Sigmoid colon (tissue), 7 donors: ENCODE data around the gene NHSL2. TPM values are rescaled to one million over a fixed set of nuclear protein-coding genes. Genes with fewer than 3 reads are reported as not detected.

Experiments
- DNase-seq: peaks from one replicate; pipeline ENCODE4 v3.0.0-alpha.2; 2019
- H3K27ac ChIP-seq, 4 donors: fragments of 200-600 bp; sonication (generic); one replicate each; pipeline ENCODE4 v1.5.1; 2016 to 2019; ENCODE audit warnings: mild to moderate bottlenecking in 1 of 4
- H3K27me3 ChIP-seq, 3 donors: fragments of 200-600 bp; sonication (generic); one replicate each; pipeline ENCODE4 v1.5.1; 2019; ENCODE audit warnings: mild to moderate bottlenecking in 1 of 3
- H3K36me3 ChIP-seq, 4 donors: fragments of 200-600 bp; sonication (generic); one replicate each; pipeline ENCODE4 v1.5.1; 2016 to 2019
- H3K4me1 ChIP-seq, 4 donors: fragments of 200-600 bp; sonication (generic); one replicate each; pipeline ENCODE4 v1.5.1; 2017 to 2019
- H3K4me3 ChIP-seq, 4 donors: fragments of 200-600 bp; sonication (generic); one replicate each; pipeline ENCODE4 v1.5.1; 2017 to 2019; ENCODE audit warnings: mild to moderate bottlenecking in 2 of 4, moderate library complexity in 1 of 4
- H3K9me3 ChIP-seq, 4 donors: fragments of 200-600 bp in 3 of 4; sonication (generic) in 3 of 4; one replicate each; pipeline versions ENCODE4 v1.5.1 to v1.6.1; 2013 to 2019
- CTCF ChIP-seq, 4 experiments: fragments of 450-650 bp in 3 of 4; fragments of 200-600 bp in 1 of 4; IDR thresholded peaks; one replicate each; pipeline ENCODE4 v1.5.1; 2016 to 2019; ENCODE audit warnings: antibody characterized with exemption in 4 of 4, mild to moderate bottlenecking in 3 of 4, moderate library complexity in 2 of 4
- EP300 ChIP-seq, 4 donors: sonication (generic); formaldehyde crosslinking; IDR thresholded peaks; one replicate each; pipeline ENCODE4 v1.6.1; 2017; ENCODE audit warnings: antibody characterized with exemption in 4 of 4
- POLR2A ChIP-seq, 2 donors: fragments of 450-650 bp; IDR thresholded peaks; one replicate each; pipeline ENCODE4 v1.6.1; 2016; ENCODE audit warnings: antibody characterized with exemption in 2 of 2, mild to moderate bottlenecking in 2 of 2, moderate library complexity in 2 of 2
- POLR2AphosphoS5 ChIP-seq, 4 donors: sonication (generic); formaldehyde crosslinking; IDR thresholded peaks; one replicate each; pipeline ENCODE4 v1.6.1; 2017; ENCODE audit warnings: antibody characterized with exemption in 4 of 4
- WGBS, 2 donors: extraction: QIAGEN DNeasy Blood & Tissue Kit; methylation state at CpG; one replicate each; pipeline ENCODE4 v1.1.7; 2013; 5-methylcytosine and 5-hydroxymethylcytosine counted together
- intact Hi-C: fragments of 100-400 bp; cut with DNase I; formaldehyde crosslinking; loops from one replicate; pipeline ENCODE4 v1.15.1; 2023
- polyA plus RNA-seq, 3 donors: library from polyadenylated mRNA; stranded (reverse); fragments of 200-250 nt; gene quantifications; one replicate each; pipeline ENCODE4 v1.2.3, GENCODE V29; 2013
- total RNA-seq, 4 donors: library from RNA; depleted of rRNA; stranded (reverse); fragments of >200 nt; gene quantifications; one replicate each; pipeline ENCODE4 v1.1.0, GENCODE V29; 2016
- donor health status: healthy with polysubstance abuse.
- donor health status: Bipolar disorder and iron deficiency.
- donor health status: healthy.

NHSL2 gene
- total and polyA plus RNA-seq, 7 donors = under 0.01 to 21.3 (median 8.1) TPM

GRCh38 chrX:71906144-71906543, 4.5 kb upstream of the NHSL2 start:
- no peak for DNase-seq
- no peak overlapping the region for H3K4me3 ChIP-seq
- H3K4me1 ChIP-seq = no peaks in the 10 kb centered on the region
- intact Hi-C loops = no loop called here
- WGBS, 2 donors = 45 to 68% methylated on average over 5 of the region's 5 CpGs
- H3K27me3 ChIP-seq = no peaks in the 10 kb centered on the region
- H3K36me3 ChIP-seq = no peaks in the 10 kb centered on the region
- no peaks in the 10 kb centered on the region for H3K9me3 ChIP-seq
- H3K27ac ChIP-seq = no peak overlapping the region
- TF ChIP-seq EP300 (IDR thresholded peaks at IDR 0.05) (no peak), POLR2AphosphoS5 (IDR thresholded peaks at IDR 0.05) (no peak), POLR2A (IDR thresholded peaks at IDR 0.05) (no peak), CTCF (IDR thresholded peaks at IDR 0.05) (no peak)

GRCh38 chrX:71908387-71908786, 2.3 kb upstream of the NHSL2 start:
- H3K27me3 ChIP-seq = peaks cover 0 to 3% (median 0%) of the 10 kb centered on the region in 3 donors
- no peak overlapping the region for H3K27ac ChIP-seq
- no peaks in the 10 kb centered on the region for H3K4me1 ChIP-seq
- 58 to 83% methylated on average over 3 of the region's 3 CpGs for WGBS, 2 donors
- no peak overlapping the region for H3K4me3 ChIP-seq
- H3K36me3 ChIP-seq = no peaks in the 10 kb centered on the region
- intact Hi-C loops = no loop called here
- H3K9me3 ChIP-seq = no peaks in the 10 kb centered on the region
- no peak for TF ChIP-seq POLR2A (IDR thresholded peaks at IDR 0.05)
- TF ChIP-seq CTCF (IDR thresholded peaks at IDR 0.05) = no peak
- TF ChIP-seq POLR2AphosphoS5 (IDR thresholded peaks at IDR 0.05) = no peak
- TF ChIP-seq EP300 (IDR thresholded peaks at IDR 0.05) = no peak
- no peak for DNase-seq

- intact Hi-C loops = loop anchor here (5.0 kb wide), 3 partner anchors 42 to 217 kb away; no protein-coding TSS in a partner anchor
- peak overlapping the region in 3 of 4 donors; percentile 77 to 82 (median 81) for H3K27ac ChIP-seq
- WGBS, 2 donors = 27 to 34% methylated on average over 8 of the region's 8 CpGs
- no peaks in the 10 kb centered on the region for H3K9me3 ChIP-seq
- no peaks in the 10 kb centered on the region for H3K4me1 ChIP-seq
- H3K27me3 ChIP-seq = peaks cover 0 to 3% (median 0%) of the 10 kb centered on the region in 3 donors
- TF ChIP-seq CTCF (IDR thresholded peaks at IDR 0.05) (peak in 2 of 4 experiments; percentile 16 to 17), POLR2A (IDR thresholded peaks at IDR 0.05) (no peak)
- no peaks in the 10 kb centered on the region for H3K36me3 ChIP-seq
- peak overlapping the region in 3 of 4 donors; percentile 59 to 63 (median 62) for H3K4me3 ChIP-seq
- peak; percentile 79 for DNase-seq
These were observed 689 bp upstream of the NHSL2 start for GRCh38 chrX:71909956-71910355.

- intact Hi-C loops = loop anchor here (1.0 to 5.0 kb wide), 4 partner anchors 41 to 216 kb away; no protein-coding TSS in a partner anchor
- 1% methylated on average over 85 of the region's 85 CpGs for WGBS, 2 donors
- H3K27ac ChIP-seq = peak overlapping the region; percentile 59 to 82 (median 79)
- no peaks in the 10 kb centered on the region for H3K4me1 ChIP-seq
- no peaks in the 10 kb centered on the region for H3K9me3 ChIP-seq
- H3K4me3 ChIP-seq = peak overlapping the region; percentile 49 to 63 (median 60)
- DNase-seq = peak; percentile 67
- TF ChIP-seq POLR2A (IDR thresholded peaks at IDR 0.05) (no peak), EP300 (IDR thresholded peaks at IDR 0.05) (no peak), CTCF (IDR thresholded peaks at IDR 0.05) (peak in 1 of 4 experiments; percentile 37), POLR2AphosphoS5 (IDR thresholded peaks at IDR 0.05) (peak in 2 of 4 donors; percentile 11 to 36)
- no peaks in the 10 kb centered on the region for H3K36me3 ChIP-seq
- H3K27me3 ChIP-seq = peaks cover 0 to 3% (median 0%) of the 10 kb centered on the region in 3 donors
These were observed 513 bp downstream of the NHSL2 start for GRCh38 chrX:71910986-71911730.
